HepG2 (cell line): Measurements from ENCODE around the gene CISD3. TPM values are rescaled to one million over a fixed set of nuclear protein-coding genes. Genes with fewer than 3 reads are reported as not detected.

Experiments used
- BORCS8-MEF2B ChIP-seq: sonication (generic); formaldehyde crosslinking; IDR thresholded peaks from 2 replicates; pipeline ENCODE4 v1.8.0; 2022; ENCODE audit warnings: mild to moderate bottlenecking, missing genetic modification reagents
- FUBP1 ChIP-seq: sonication (generic); formaldehyde crosslinking; IDR thresholded peaks from 2 replicates; pipeline ENCODE4 v1.5.1; 2020; ENCODE audit warnings: missing genetic modification reagents, mild to moderate bottlenecking, borderline replicate concordance
- HCFC1 ChIP-seq: fragments of 150-350 bp; IDR thresholded peaks from 2 replicates; pipeline ENCODE4 v1.6.1; 2014; ENCODE audit warnings: low read depth, low read length
- HNRNPLL ChIP-seq: fragments of 200-400 bp; formaldehyde crosslinking; IDR thresholded peaks from 2 replicates; pipeline ENCODE4 v1.6.1; 2017; ENCODE audit warnings: mild to moderate bottlenecking, low read depth, low read length; ENCODE audit not compliant: poor library complexity, severe bottlenecking
- MIER3 ChIP-seq: IDR thresholded peaks from 2 replicates; pipeline ENCODE4 v1.6.1; 2016; ENCODE audit warnings: missing compliant biosample characterization, borderline replicate concordance
- NFRKB ChIP-seq: fragments of 450-650 bp; IDR thresholded peaks from 2 replicates; pipeline ENCODE4 v1.6.1; 2017
- POLR2A ChIP-seq, 2 experiments: IDR thresholded peaks; 2 replicates each; pipeline ENCODE4 v1.6.1; 2011; ENCODE audit warnings: low read depth in 2 of 2, low read length in 2 of 2, mild to moderate bottlenecking in 1 of 2, moderate library complexity in 1 of 2; ENCODE audit not compliant: insufficient read depth in 1 of 2
- RBM22 ChIP-seq: fragments of 200-400 bp; formaldehyde crosslinking; optimal IDR thresholded peaks from 2 replicates; pipeline ENCODE3; 2017; ENCODE audit warnings: mild to moderate bottlenecking, low read length, moderate library complexity
- SALL2 ChIP-seq: sonication (generic); formaldehyde crosslinking; IDR thresholded peaks from 2 replicates; pipeline ENCODE4 v1.8.1; 2023; ENCODE audit warnings: mild to moderate bottlenecking, missing genetic modification reagents, inconsistent platforms
- SIN3A ChIP-seq: IDR thresholded peaks from 2 replicates; pipeline ENCODE4 v1.6.1; 2011; ENCODE audit warnings: low read depth, mild to moderate bottlenecking, control low read depth, low read length, borderline replicate concordance
- ZBTB38 ChIP-seq: sonication (generic); formaldehyde crosslinking; IDR thresholded peaks from 2 replicates; pipeline ENCODE4 v1.5.1; 2020; ENCODE audit warnings: mild to moderate bottlenecking, missing genetic modification reagents
- ZMYM4 ChIP-seq: sonication (generic); formaldehyde crosslinking; IDR thresholded peaks from 2 replicates; pipeline ENCODE4 v1.8.1; 2023; ENCODE audit warnings: mild to moderate bottlenecking, missing genetic modification reagents
- ZNF704 ChIP-seq: sonication (generic); formaldehyde crosslinking; IDR thresholded peaks from 2 replicates; pipeline ENCODE4 v1.8.1; 2023; ENCODE audit warnings: mild to moderate bottlenecking, inconsistent platforms, moderate library complexity, missing genetic modification reagents, borderline replicate concordance
- ZNF777 ChIP-seq: sonication (generic); formaldehyde crosslinking; IDR thresholded peaks from 2 replicates; pipeline ENCODE4 v1.4.0; 2020; ENCODE audit warnings: missing genetic modification reagents
- polyA plus RNA-seq, 8 experiments: library from polyadenylated mRNA; depleted of rRNA in 3 of 8; stranded (reverse) in 7 of 8; unstranded in 1 of 8; fragments of >200 nt; fragmentation: Illumina TruSeq in 4 of 8; extraction: Trizol in 4 of 8; gene quantifications; 2 replicates each; pipeline versions ENCODE4 v1.2.1 to v1.2.3, GENCODE V29; 2011 to 2016; ENCODE audit warnings: low read depth in 4 of 8, missing spikeins in 1 of 8, mixed read lengths in 1 of 8; ENCODE audit not compliant: insufficient read depth in 1 of 8
- total RNA-seq, 5 experiments: library from RNA; depleted of rRNA; stranded (reverse); fragments of >200 nt; fragmentation: Illumina TruSeq; extraction: Trizol; gene quantifications; 2 replicates each; pipeline ENCODE4 v1.2.3, GENCODE V29; 2016; ENCODE audit warnings: low read depth in 1 of 5
- TF ChIP-seq, protein P1 (sequence below): sonication (generic); formaldehyde crosslinking; IDR thresholded peaks from 2 replicates; pipeline ENCODE4 v1.4.0; 2020; ENCODE audit warnings: missing genetic modification reagents
- TF ChIP-seq, protein P2 (sequence below): sonication (generic); formaldehyde crosslinking; IDR thresholded peaks from 2 replicates; pipeline ENCODE4 v1.4.0; 2020; ENCODE audit warnings: mild to moderate bottlenecking, missing genetic modification reagents
- TF ChIP-seq, protein P3 (sequence below): sonication (generic); formaldehyde crosslinking; IDR thresholded peaks from 2 replicates; pipeline ENCODE4 v1.4.0; 2020; ENCODE audit warnings: missing genetic modification reagents

Gene CISD3
- total and polyA plus RNA-seq, 2 of the 13 experiments (the other 11 are each of a cell fraction or from before 2014, with no cell fraction given): 30.0 to 34.1 TPM

- TF ChIP-seq MIER3 (CRISPR knock-in tag): peak; percentile 57; the same call in 1 of the 2 replicates
- TF ChIP-seq BORCS8-MEF2B (CRISPR knock-in tag): no peak
- peak; percentile 96 for TF ChIP-seq RBM22
- TF ChIP-seq, protein P1, sequence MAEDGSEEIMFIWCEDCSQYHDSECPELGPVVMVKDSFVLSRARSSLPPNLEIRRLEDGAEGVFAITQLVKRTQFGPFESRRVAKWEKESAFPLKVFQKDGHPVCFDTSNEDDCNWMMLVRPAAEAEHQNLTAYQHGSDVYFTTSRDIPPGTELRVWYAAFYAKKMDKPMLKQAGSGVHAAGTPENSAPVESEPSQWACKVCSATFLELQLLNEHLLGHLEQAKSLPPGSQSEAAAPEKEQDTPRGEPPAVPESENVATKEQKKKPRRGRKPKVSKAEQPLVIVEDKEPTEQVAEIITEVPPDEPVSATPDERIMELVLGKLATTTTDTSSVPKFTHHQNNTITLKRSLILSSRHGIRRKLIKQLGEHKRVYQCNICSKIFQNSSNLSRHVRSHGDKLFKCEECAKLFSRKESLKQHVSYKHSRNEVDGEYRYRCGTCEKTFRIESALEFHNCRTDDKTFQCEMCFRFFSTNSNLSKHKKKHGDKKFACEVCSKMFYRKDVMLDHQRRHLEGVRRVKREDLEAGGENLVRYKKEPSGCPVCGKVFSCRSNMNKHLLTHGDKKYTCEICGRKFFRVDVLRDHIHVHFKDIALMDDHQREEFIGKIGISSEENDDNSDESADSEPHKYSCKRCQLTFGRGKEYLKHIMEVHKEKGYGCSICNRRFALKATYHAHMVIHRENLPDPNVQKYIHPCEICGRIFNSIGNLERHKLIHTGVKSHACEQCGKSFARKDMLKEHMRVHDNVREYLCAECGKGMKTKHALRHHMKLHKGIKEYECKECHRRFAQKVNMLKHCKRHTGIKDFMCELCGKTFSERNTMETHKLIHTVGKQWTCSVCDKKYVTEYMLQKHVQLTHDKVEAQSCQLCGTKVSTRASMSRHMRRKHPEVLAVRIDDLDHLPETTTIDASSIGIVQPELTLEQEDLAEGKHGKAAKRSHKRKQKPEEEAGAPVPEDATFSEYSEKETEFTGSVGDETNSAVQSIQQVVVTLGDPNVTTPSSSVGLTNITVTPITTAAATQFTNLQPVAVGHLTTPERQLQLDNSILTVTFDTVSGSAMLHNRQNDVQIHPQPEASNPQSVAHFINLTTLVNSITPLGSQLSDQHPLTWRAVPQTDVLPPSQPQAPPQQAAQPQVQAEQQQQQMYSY (CRISPR knock-in tag): peak; percentile 36; the same call in 1 of the 2 replicates
- TF ChIP-seq ZBTB38: peak; percentile 81
- no peak for TF ChIP-seq ZNF704 (CRISPR knock-in tag)
- TF ChIP-seq, protein P2, sequence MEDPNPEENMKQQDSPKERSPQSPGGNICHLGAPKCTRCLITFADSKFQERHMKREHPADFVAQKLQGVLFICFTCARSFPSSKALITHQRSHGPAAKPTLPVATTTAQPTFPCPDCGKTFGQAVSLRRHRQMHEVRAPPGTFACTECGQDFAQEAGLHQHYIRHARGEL (CRISPR knock-in tag): 0 out of 2 replicates have a peak, but pooled peaks have one; percentile 7
- TF ChIP-seq ZNF777: peak; percentile 73
- TF ChIP-seq FUBP1 (CRISPR knock-in tag): peak; percentile 78; the same call in 1 of the 2 replicates
- peak; percentile 22 to 63; a peak in 3 of 4 replicates for TF ChIP-seq POLR2A (IDR thresholded peaks at IDR 0.05; ENCODE audit: insufficient read depth in 1 of 2, low read depth in 2 of 2, low read length in 2 of 2)
- TF ChIP-seq HCFC1: peak; percentile 21; the same call in 1 of the 2 replicates
- TF ChIP-seq, protein P3, sequence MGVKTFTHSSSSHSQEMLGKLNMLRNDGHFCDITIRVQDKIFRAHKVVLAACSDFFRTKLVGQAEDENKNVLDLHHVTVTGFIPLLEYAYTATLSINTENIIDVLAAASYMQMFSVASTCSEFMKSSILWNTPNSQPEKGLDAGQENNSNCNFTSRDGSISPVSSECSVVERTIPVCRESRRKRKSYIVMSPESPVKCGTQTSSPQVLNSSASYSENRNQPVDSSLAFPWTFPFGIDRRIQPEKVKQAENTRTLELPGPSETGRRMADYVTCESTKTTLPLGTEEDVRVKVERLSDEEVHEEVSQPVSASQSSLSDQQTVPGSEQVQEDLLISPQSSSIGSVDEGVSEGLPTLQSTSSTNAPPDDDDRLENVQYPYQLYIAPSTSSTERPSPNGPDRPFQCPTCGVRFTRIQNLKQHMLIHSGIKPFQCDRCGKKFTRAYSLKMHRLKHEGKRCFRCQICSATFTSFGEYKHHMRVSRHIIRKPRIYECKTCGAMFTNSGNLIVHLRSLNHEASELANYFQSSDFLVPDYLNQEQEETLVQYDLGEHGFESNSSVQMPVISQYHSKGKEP (CRISPR knock-in tag): peak; percentile 9; the same call in 1 of the 2 replicates
- TF ChIP-seq NFRKB: no peak
- peak; percentile 55 for TF ChIP-seq HNRNPLL
- peak; percentile 96 for TF ChIP-seq SALL2 (CRISPR knock-in tag)
- TF ChIP-seq SIN3A: peak; percentile 80; the same call in 1 of the 2 replicates
- TF ChIP-seq ZMYM4 (CRISPR knock-in tag): no peak
Observed at GRCh38 chr17:38729886-38730525, at the start of gene CISD3 (continued).
